Colonic mucosa (tissue), 4 donors: ENCODE measurements around the gene MAST2. TPM values are rescaled to one million over a fixed set of nuclear protein-coding genes. Genes with fewer than 3 reads are reported as not detected.
"Not testable (repeated sequence)": the region's sequence is repeated elsewhere in the genome, so short reads cannot be mapped to it uniquely, and the experiment has no call there.

Experiments used
- DNase-seq: peaks from one replicate; pipeline ENCODE4 v3.0.0-alpha.2; 2020
- H3K27ac ChIP-seq: fragments of 200-600 bp; one replicate; pipeline ENCODE4 v1.8.0; 2021
- H3K27me3 ChIP-seq: fragments of 200-600 bp; one replicate; pipeline ENCODE4 v1.8.0; 2021
- H3K36me3 ChIP-seq: fragments of 200-600 bp; one replicate; pipeline ENCODE4 v1.8.0; 2021
- H3K4me1 ChIP-seq: fragments of 200-600 bp; one replicate; pipeline ENCODE4 v1.8.0; 2021; ENCODE audit warnings: mild to moderate bottlenecking
- H3K4me3 ChIP-seq: fragments of 200-600 bp; one replicate; pipeline ENCODE4 v1.8.0; 2021
- H3K9ac ChIP-seq, 2 donors: one replicate each; pipeline ENCODE4 v1.7.0; 2013; ENCODE audit warnings: control low read depth in 2 of 2, low read depth in 2 of 2, low read length in 2 of 2
- H3K9me3 ChIP-seq: fragments of 200-600 bp; one replicate; pipeline ENCODE4 v1.8.0; 2021
- intact Hi-C: fragments of 100-400 bp; cut with DNase I; formaldehyde crosslinking; loops from one replicate; pipeline ENCODE4 v1.14.1; 2022
- total RNA-seq, 2 donors: library from RNA; stranded (reverse); fragmentation: NEBNext Ultra II Directional in 1 of 2; extraction: Animal tissue kit (Norgen Biotek cat#: 25700) in 1 of 2; gene quantifications; one replicate each; pipeline ENCODE4 v1.2.1, GENCODE V29; 2021
- TF ChIP-seq, protein P1 (sequence below): fragments of 200-600 bp; IDR thresholded peaks from one replicate; pipeline ENCODE4 v1.8.0; 2022; ENCODE audit warnings: antibody characterized with exemption, mild to moderate bottlenecking
- donor health status: healthy.
- donor health status: DM: no; HTN: no; CAD: no.
- donor health status: DM: no; HTN: no; CAD: no.

MAST2 gene
- total RNA-seq, 2 donors from 2014 or later, result 76.3 to 79.1 TPM

DNA sequence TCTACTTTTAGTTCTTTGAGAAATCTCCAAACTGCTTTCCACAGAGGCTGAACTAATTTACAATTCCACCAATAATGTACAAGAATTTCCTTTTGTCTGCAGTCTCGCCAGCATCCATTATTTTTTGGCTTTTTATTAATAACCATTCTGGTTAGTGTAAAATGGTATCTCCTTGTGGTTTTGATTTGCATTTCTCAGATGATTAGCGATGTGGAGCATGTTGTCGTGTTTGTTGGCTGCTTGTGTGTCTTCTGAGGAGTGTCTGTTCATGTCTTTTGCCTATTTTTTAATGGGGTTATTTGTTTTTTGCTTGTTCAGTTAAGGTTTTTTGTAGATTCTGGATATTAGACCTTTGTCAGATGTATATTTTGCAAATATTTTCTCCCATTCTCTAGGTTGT, 131.5 kb downstream of the MAST2 start:
- Histone ChIP-seq H3K4me1 (no peaks in the 10 kb centered on the region), H3K4me3 (no peak overlapping the region), H3K27ac (no peak overlapping the region), H3K9me3 (no peaks in the 10 kb centered on the region), H3K9ac (no peak overlapping the region), H3K36me3 (no peaks in the 10 kb centered on the region), H3K27me3 (no peaks in the 10 kb centered on the region)
- DNase-seq, result no peak
- TF ChIP-seq, protein P1, sequence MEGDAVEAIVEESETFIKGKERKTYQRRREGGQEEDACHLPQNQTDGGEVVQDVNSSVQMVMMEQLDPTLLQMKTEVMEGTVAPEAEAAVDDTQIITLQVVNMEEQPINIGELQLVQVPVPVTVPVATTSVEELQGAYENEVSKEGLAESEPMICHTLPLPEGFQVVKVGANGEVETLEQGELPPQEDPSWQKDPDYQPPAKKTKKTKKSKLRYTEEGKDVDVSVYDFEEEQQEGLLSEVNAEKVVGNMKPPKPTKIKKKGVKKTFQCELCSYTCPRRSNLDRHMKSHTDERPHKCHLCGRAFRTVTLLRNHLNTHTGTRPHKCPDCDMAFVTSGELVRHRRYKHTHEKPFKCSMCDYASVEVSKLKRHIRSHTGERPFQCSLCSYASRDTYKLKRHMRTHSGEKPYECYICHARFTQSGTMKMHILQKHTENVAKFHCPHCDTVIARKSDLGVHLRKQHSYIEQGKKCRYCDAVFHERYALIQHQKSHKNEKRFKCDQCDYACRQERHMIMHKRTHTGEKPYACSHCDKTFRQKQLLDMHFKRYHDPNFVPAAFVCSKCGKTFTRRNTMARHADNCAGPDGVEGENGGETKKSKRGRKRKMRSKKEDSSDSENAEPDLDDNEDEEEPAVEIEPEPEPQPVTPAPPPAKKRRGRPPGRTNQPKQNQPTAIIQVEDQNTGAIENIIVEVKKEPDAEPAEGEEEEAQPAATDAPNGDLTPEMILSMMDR, result no peak
- intact Hi-C loops, result no loop called here

DNA sequence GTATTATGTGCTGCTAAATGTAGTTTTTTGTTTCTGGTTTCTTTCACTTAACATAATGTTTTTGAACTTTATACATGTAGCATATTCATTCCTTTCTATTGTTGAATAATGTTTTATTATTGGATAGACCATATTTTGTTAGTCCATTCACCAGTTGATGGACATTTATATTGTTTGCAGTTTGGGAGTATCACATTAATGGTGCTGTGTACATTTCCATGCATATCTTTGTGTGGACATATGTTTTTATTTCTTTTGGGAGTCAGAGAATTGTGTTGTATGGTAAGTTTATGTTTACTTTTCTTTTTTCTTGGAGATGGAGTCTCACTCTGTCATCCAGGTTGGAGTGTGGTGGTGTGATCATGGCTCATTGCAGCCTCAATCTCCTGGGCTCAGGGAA, 134.6 kb downstream of the MAST2 start:
- DNase-seq, result no peak
- H3K4me1 ChIP-seq, result no peaks in the 10 kb centered on the region
- no peaks in the 10 kb centered on the region for H3K9me3 ChIP-seq
- no peak overlapping the region for H3K27ac ChIP-seq
- H3K9ac ChIP-seq, result no peak overlapping the region
- no peak overlapping the region for H3K4me3 ChIP-seq
- H3K36me3 ChIP-seq, result no peaks in the 10 kb centered on the region
- TF ChIP-seq, protein P1, result no peak
- no peaks in the 10 kb centered on the region for H3K27me3 ChIP-seq
- intact Hi-C loops, result no loop called here

DNA sequence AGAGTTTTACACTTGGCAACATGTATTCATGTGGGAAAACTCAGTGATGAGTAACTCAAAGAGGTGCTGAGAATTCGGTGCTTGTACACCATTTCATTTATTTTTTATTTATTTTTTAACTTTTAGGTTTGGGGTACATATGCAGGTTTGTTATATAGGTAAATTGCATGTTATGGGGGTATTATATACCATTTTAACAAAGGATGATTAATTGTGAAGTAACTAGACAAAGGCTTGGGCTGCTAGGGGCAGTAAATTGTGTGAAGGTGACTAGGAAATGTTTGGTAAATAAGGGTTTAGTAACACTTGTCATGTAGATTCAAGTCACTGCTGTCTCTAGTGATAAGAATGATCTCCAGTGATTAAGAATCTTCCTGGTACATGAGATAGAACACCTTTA, 139.0 kb downstream of the MAST2 start:
- intact Hi-C loops, result no loop called here
- H3K27ac ChIP-seq, result no peak overlapping the region
- no peaks in the 10 kb centered on the region for H3K27me3 ChIP-seq
- DNase-seq, result no peak
- no peak overlapping the region for H3K9ac ChIP-seq
- H3K4me1 ChIP-seq, result no peaks in the 10 kb centered on the region
- H3K4me3 ChIP-seq, result no peak overlapping the region
- no peaks in the 10 kb centered on the region for H3K9me3 ChIP-seq
- no peaks in the 10 kb centered on the region for H3K36me3 ChIP-seq
- TF ChIP-seq, protein P1, result no peak

DNA sequence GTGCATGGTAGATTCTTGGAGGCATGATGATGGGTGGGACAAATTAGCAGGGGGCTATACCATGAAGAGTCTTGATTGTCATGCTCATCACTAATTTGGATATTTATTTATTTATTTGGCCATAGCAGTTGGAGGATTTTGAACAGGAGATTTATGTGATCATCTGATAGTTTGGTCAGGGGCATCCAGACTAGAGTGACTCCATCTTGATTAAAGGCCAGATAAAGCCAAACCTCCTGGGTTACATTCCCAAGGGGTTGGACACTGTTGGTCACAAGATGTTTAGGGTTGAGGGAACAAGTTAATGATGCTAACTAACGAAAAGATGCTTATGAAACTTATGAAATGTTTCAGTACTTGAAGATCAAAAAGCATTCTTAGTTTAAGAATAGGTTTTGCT, 139.8 kb downstream of the MAST2 start:
- no peak overlapping the region for H3K27ac ChIP-seq
- no peaks in the 10 kb centered on the region for H3K27me3 ChIP-seq
- H3K36me3 ChIP-seq, result no peaks in the 10 kb centered on the region
- no peak overlapping the region for H3K9ac ChIP-seq
- H3K4me1 ChIP-seq, result no peaks in the 10 kb centered on the region
- intact Hi-C loops, result no loop called here
- no peak overlapping the region for H3K4me3 ChIP-seq
- DNase-seq, result no peak
- TF ChIP-seq, protein P1, result no peak
- no peaks in the 10 kb centered on the region for H3K9me3 ChIP-seq

DNA sequence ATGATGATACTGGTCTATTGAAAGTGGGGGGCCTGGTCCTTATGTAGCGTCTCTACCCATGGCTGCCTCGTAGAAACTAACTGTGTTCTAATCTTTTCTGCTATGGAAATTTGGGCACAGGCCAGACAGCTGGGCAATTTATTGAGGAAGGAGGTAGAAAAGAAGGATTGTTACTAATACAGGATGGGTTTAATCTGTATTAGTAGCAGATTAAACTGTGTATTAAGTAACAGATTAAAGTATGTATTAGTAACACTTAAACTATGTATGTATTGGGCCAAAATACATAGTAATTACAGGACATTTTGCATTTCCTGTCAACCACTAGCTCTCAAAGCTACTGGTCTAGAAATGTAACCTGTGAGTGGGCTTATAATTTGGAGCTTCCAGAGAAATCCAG, 142.0 kb downstream of the MAST2 start:
- no peak for DNase-seq
- no peak overlapping the region for H3K27ac ChIP-seq
- TF ChIP-seq, protein P1, result no peak
- H3K4me3 ChIP-seq, result no peak overlapping the region
- H3K9ac ChIP-seq, result no peak overlapping the region
- H3K9me3 ChIP-seq, result no peaks in the 10 kb centered on the region
- intact Hi-C loops, result no loop called here
- H3K4me1 ChIP-seq, result no peaks in the 10 kb centered on the region
- H3K36me3 ChIP-seq, result no peaks in the 10 kb centered on the region
- H3K27me3 ChIP-seq, result no peaks in the 10 kb centered on the region

DNA sequence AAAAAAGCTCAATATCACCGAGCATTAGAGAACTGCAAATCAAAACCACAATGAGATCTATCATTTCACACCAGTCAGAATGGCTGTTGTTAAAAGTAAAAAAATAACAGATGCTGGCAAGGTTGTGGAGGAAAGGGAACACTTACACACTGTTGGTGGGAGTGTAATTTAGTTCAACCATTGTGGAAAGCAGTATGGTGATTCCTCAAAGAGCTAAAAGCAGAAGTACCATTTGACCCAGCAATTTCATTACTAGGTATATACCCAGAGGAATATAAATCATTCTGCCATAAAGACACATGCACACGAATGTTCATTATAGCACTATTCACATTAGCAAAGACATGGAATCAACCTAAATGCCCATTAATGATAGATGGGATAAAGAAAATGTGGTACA, 146.1 kb downstream of the MAST2 start:
- H3K27me3 ChIP-seq, H3K4me1 ChIP-seq, intact Hi-C loops, H3K36me3 ChIP-seq, H3K9ac ChIP-seq, H3K9me3 ChIP-seq, H3K27ac ChIP-seq, H3K4me3 ChIP-seq, DNase-seq: not testable (repeated sequence)
